Gastroesophageal sphincter (tissue), 4 donors: ENCODE measurements around the gene C4BPA. TPM values are rescaled to one million over a fixed set of nuclear protein-coding genes. Genes with fewer than 3 reads are reported as not detected.

Experiments used
- ATAC-seq: fragments of 150-250 bp; one replicate; pipeline ENCODE4 v1.9.1; 2016; ENCODE audit warnings: mild to moderate bottlenecking, moderate library complexity
- H3K27ac ChIP-seq, 4 donors: fragments of 200-600 bp; sonication (generic) in 3 of 4; 1 replicate in 3 of 4; 2 replicates in 1 of 4; pipeline ENCODE4 v1.5.1; 2016 to 2019
- H3K27me3 ChIP-seq: fragments of 200-600 bp; sonication (generic); one replicate; pipeline ENCODE4 v1.5.1; 2019
- H3K36me3 ChIP-seq, 2 donors: fragments of 200-600 bp; sonication (generic); one replicate each; pipeline ENCODE4 v1.5.1; 2019; ENCODE audit warnings: control low read depth in 1 of 2
- H3K4me1 ChIP-seq, 3 donors: fragments of 200-600 bp; sonication (generic); 1 replicate in 2 of 3; 2 replicates in 1 of 3; pipeline ENCODE4 v1.5.1; 2016 to 2019; ENCODE audit warnings: control low read depth in 2 of 3
- H3K4me3 ChIP-seq, 2 donors: fragments of 200-600 bp; sonication (generic); one replicate each; pipeline ENCODE4 v1.5.1; 2019; ENCODE audit warnings: mild to moderate bottlenecking in 1 of 2, moderate library complexity in 1 of 2
- H3K9me3 ChIP-seq, 3 donors: fragments of 200-600 bp; sonication (generic); one replicate each; pipeline ENCODE4 v1.5.1; 2017 to 2019; ENCODE audit warnings: control low read depth in 2 of 3
- CTCF ChIP-seq, 4 experiments: fragments of 200-600 bp in 2 of 4; fragments of 450-650 bp in 2 of 4; sonication (generic) in 1 of 4; IDR thresholded peaks; one replicate each; pipeline ENCODE4 v1.5.1; 2017 to 2019; ENCODE audit warnings: antibody characterized with exemption in 4 of 4, mild to moderate bottlenecking in 2 of 4, moderate library complexity in 2 of 4
- EP300 ChIP-seq: sonication (generic); formaldehyde crosslinking; IDR thresholded peaks from one replicate; pipeline ENCODE4 v1.6.1; 2017; ENCODE audit warnings: antibody characterized with exemption, mild to moderate bottlenecking
- POLR2A ChIP-seq, 2 donors: fragments of 450-650 bp; IDR thresholded peaks; one replicate each; pipeline ENCODE4 v1.6.1; 2017; ENCODE audit warnings: antibody characterized with exemption in 2 of 2, mild to moderate bottlenecking in 2 of 2, moderate library complexity in 1 of 2
- POLR2AphosphoS5 ChIP-seq: sonication (generic); formaldehyde crosslinking; IDR thresholded peaks from one replicate; pipeline ENCODE4 v1.6.1; 2017; ENCODE audit warnings: antibody characterized with exemption
- WGBS, 2 donors: methylation state at CpG; one replicate each; pipeline ENCODE4 v1.1.5; 2018; ENCODE audit warnings: low coverage in 1 of 2; 5-methylcytosine and 5-hydroxymethylcytosine counted together
- total RNA-seq, 4 donors: library from RNA; depleted of rRNA; stranded (reverse); fragments of >200 nt; gene quantifications; one replicate each; pipeline ENCODE4 v1.1.0, GENCODE V29; 2016

Gene C4BPA
- total RNA-seq, 4 donors from 2014 or later, result 3.1 TPM; not detected in 3

DNA sequence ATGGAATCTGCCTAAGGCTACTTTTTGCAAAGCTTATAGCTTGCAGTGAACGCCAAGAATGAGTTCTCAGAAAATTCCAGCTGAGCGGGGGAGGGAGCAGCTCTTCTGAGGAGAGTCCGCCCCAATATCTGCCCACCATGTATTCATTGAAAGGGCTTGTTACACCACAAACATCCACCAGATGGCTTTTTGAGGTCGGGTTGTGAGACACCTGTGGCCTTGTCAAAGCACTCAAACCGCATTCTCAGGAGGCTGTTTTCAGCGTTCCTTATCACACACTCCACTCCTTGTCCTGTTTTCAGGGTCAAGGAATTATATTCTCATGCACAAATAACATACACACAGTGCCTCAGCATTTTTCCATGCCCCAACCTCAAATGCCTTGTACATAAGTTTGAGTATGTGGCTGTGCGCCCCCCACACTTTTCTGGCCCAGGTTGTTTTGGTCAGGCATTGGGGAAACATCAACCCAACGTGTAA, 19.3 kb upstream of the C4BPA start:
- TF ChIP-seq CTCF (IDR thresholded peaks at IDR 0.05) (peak; percentile 14 to 67 (median 56)), POLR2AphosphoS5 (no peak)
- Histone ChIP-seq H3K27me3 (no peaks in the 10 kb centered on the region), H3K27ac (no peak overlapping the region), H3K4me1 (peaks cover 0 to 5% (median 0%) of the 10 kb centered on the region in 3 donors), H3K4me3 (no peak overlapping the region), H3K9me3 (no peaks in the 10 kb centered on the region), H3K36me3 (peaks cover 0 to 11% of the 10 kb centered on the region in 2 donors)
- 22 to 40% methylated on average over 3 to 8 of the region's 8 CpGs for WGBS, 2 donors
- ATAC-seq, result no peak

DNA sequence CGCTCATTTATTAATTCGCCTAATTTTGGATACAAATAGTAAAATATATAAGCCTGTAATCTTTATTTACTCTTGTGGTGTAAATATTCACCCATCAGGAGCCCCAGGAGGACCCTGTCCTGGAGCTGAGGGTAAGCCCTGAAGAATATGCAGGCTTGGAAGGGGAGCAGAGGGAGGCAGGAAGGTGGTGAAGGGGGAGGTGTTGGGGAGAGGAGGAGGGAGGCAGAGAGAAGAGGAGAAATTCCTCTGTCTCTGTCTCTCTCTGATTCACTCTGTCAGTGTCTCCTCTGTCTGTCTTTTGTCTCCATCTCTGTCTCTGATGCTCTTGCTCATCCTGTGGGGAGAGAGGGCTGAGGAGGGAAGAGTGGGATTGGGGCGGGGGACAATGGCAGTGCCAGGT, 18.1 kb upstream of the C4BPA start:
- no peak for ATAC-seq
- H3K4me1 ChIP-seq, result peaks cover 0 to 5% (median 0%) of the 10 kb centered on the region in 3 donors
- H3K27me3 ChIP-seq, result no peaks in the 10 kb centered on the region
- H3K36me3 ChIP-seq, result peaks cover 0 to 7% of the 10 kb centered on the region in 2 donors
- no peak overlapping the region for H3K4me3 ChIP-seq
- no peaks in the 10 kb centered on the region for H3K9me3 ChIP-seq
- TF ChIP-seq EP300 (no peak), POLR2A (IDR thresholded peaks at IDR 0.05) (no peak), CTCF (IDR thresholded peaks at IDR 0.05) (no peak), POLR2AphosphoS5 (no peak)
- 70 to 76% methylated on average over 3 of the region's 3 CpGs for WGBS, 2 donors
- no peak overlapping the region for H3K27ac ChIP-seq

GRCh38 chr1:207088161-207088560, 15.9 kb upstream of the C4BPA start:
- TF ChIP-seq CTCF (IDR thresholded peaks at IDR 0.05) (no peak), POLR2A (IDR thresholded peaks at IDR 0.05) (no peak), EP300 (no peak), POLR2AphosphoS5 (no peak)
- Histone ChIP-seq H3K27ac (no peak overlapping the region), H3K27me3 (no peaks in the 10 kb centered on the region), H3K4me3 (no peak overlapping the region), H3K9me3 (no peaks in the 10 kb centered on the region), H3K4me1 (peaks cover 0 to 5% (median 0%) of the 10 kb centered on the region in 3 donors), H3K36me3 (no peaks in the 10 kb centered on the region)
- 75 to 83% methylated on average over 2 of the region's 2 CpGs for WGBS, 2 donors
- ATAC-seq, result no peak

- no peak for ATAC-seq
Observed at GRCh38 chr1:207088701-207089626, 15.1 kb upstream of the C4BPA start, which contains the start of gene C4BPB. TSS of gene C4BPB (plus strand) at chr1:207088860. CDS start at chr1:207089532, 672 bp downstream.

More at GRCh38 chr1:207088701-207089626, 15.1 kb upstream of the C4BPA start, which contains the start of gene C4BPB:
- H3K27me3 ChIP-seq, result no peaks in the 10 kb centered on the region
- no peaks in the 10 kb centered on the region for H3K9me3 ChIP-seq
- peaks cover 0 to 5% (median 0%) of the 10 kb centered on the region in 3 donors for H3K4me1 ChIP-seq
- H3K27ac ChIP-seq, result no peak within 1 kb of the TSS
- TF ChIP-seq EP300, result no peak
- TF ChIP-seq POLR2AphosphoS5, result no peak
- no peak for TF ChIP-seq CTCF (IDR thresholded peaks at IDR 0.05)
- TF ChIP-seq POLR2A (IDR thresholded peaks at IDR 0.05), result no peak
- no peak within 1 kb of the TSS for H3K4me3 ChIP-seq
- 86 to 87% methylated on average over 8 to 9 of the region's 9 CpGs for WGBS, 2 donors
- no peaks in the 10 kb centered on the region for H3K36me3 ChIP-seq
